Upper lobe of right lung (tissue), 1 donor: ENCODE results near the gene EMC6. TPM values are rescaled to one million over a fixed set of nuclear protein-coding genes. Genes with fewer than 3 reads are reported as not detected.

Experiments
- ATAC-seq: fragments of 200-7000 bp; cut with Tn5 transposase; one replicate; pipeline ENCODE4 v1.9.1; 2020; ENCODE audit warnings: mild to moderate bottlenecking, moderate library complexity
- DNase-seq: peaks from one replicate; pipeline ENCODE4 v3.0.0-alpha.2; 2020
- H3K27ac ChIP-seq: fragments of 200-600 bp; one replicate; pipeline ENCODE4 v1.8.0; 2022
- H3K27me3 ChIP-seq: fragments of 200-600 bp; one replicate; pipeline ENCODE4 v1.8.0; 2022; ENCODE audit warnings: mild to moderate bottlenecking
- H3K36me3 ChIP-seq: fragments of 200-600 bp; one replicate; pipeline ENCODE4 v1.8.0; 2022
- H3K4me1 ChIP-seq: fragments of 200-600 bp; one replicate; pipeline ENCODE4 v1.8.0; 2022
- H3K4me3 ChIP-seq: fragments of 200-600 bp; one replicate; pipeline ENCODE4 v1.8.0; 2022; ENCODE audit warnings: mild to moderate bottlenecking
- H3K9me3 ChIP-seq: fragments of 200-600 bp; one replicate; pipeline ENCODE4 v1.8.0; 2022
- intact Hi-C: fragments of 100-400 bp; cut with DNase I; formaldehyde crosslinking; loops from one replicate; pipeline ENCODE4 v1.11.0; 2022
- total RNA-seq: library from RNA; stranded (reverse); fragmentation: NEBNext Ultra II Directional; extraction: Animal tissue kit (Norgen Biotek cat#: 25700); gene quantifications from one replicate; pipeline ENCODE4 v1.2.1, GENCODE V29; 2021
- TF ChIP-seq, protein P1 (sequence below): fragments of 200-600 bp; IDR thresholded peaks from one replicate; pipeline ENCODE4 v1.8.0; 2022; ENCODE audit warnings: antibody characterized with exemption
- donor health status: DM: no; HTN: yes; CAD: no; lungs with severe emphysema.

The EMC6 gene
- total RNA-seq, 1 donor from 2014 or later = 28.6 TPM

DNA sequence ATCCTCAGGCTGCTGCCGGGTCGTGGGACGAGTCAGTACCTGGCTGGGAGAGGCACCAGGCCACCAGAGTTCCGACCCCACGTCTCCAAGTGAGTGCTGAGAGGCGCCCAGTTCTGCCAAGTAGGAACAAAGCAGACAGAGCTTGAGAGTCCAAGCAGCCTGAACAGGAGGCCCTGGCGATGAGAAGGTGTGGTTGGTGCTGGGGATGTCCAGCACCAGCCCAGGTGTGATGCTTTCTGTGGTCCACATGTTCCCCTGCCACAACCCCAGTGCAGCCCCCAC is 11.1 kb upstream of the EMC6 start:
- H3K4me1 ChIP-seq = peaks cover 10% of the 10 kb centered on the region
- ATAC-seq = no peak

GRCh38 chr17:3657874-3658783 is 10.5 kb upstream of the EMC6 start:
- Histone ChIP-seq H3K4me1 (peaks cover 10% of the 10 kb centered on the region), H3K36me3 (peaks cover 3% of the 10 kb centered on the region), H3K27me3 (no peaks in the 10 kb centered on the region), H3K27ac (no peak overlapping the region), H3K9me3 (no peaks in the 10 kb centered on the region), H3K4me3 (no peak overlapping the region)
- intact Hi-C loops = no loop called here
- ATAC-seq = no peak
- TF ChIP-seq, protein P1, sequence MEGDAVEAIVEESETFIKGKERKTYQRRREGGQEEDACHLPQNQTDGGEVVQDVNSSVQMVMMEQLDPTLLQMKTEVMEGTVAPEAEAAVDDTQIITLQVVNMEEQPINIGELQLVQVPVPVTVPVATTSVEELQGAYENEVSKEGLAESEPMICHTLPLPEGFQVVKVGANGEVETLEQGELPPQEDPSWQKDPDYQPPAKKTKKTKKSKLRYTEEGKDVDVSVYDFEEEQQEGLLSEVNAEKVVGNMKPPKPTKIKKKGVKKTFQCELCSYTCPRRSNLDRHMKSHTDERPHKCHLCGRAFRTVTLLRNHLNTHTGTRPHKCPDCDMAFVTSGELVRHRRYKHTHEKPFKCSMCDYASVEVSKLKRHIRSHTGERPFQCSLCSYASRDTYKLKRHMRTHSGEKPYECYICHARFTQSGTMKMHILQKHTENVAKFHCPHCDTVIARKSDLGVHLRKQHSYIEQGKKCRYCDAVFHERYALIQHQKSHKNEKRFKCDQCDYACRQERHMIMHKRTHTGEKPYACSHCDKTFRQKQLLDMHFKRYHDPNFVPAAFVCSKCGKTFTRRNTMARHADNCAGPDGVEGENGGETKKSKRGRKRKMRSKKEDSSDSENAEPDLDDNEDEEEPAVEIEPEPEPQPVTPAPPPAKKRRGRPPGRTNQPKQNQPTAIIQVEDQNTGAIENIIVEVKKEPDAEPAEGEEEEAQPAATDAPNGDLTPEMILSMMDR = no peak
- DNase-seq = no peak

More for the DNA sequence above, 11.1 kb upstream of the EMC6 start:
- Histone ChIP-seq H3K27me3 (no peaks in the 10 kb centered on the region), H3K27ac (no peak overlapping the region), H3K9me3 (no peaks in the 10 kb centered on the region), H3K4me3 (no peak overlapping the region), H3K36me3 (no peaks in the 10 kb centered on the region)
- no peak for DNase-seq
- intact Hi-C loops = no loop called here
- TF ChIP-seq, protein P1 = no peak

DNA sequence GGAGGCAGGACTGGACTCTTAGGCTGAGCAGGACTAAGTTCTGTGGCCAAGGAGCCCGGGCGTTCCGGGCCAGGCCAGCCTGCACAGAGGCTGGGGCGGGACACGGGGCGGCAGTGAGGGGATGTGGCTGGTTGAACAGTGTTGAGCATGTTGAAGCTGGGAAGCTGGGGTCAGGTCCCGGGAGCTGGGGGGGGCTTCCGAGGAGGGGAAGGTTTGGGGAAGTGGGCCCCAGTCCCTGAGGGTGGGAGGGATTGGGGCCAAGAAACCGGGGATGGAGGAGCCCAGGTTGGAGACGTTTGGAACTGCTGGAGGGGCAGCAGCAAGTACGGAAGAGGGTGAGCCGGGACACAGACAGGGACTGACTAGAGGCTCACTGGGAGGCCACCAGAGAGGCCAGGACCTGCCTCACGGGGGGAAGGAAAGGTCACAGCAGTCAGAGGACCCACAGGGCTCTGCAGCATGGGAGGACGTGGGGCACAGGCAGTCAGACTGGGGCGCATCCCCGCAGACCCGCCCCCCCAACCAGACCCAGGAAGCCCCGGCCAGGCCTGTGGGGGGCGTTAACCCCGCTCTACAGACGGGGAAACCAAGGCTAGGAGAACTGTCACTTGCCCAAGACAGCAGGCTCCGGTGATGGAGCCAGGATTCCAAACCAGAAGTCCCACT is 9.7 kb upstream of the EMC6 start:
- intact Hi-C loops = no loop called here
- Histone ChIP-seq H3K4me1 (peaks cover 10% of the 10 kb centered on the region), H3K27me3 (no peaks in the 10 kb centered on the region), H3K4me3 (no peak overlapping the region), H3K9me3 (no peaks in the 10 kb centered on the region), H3K27ac (peak overlapping the region; percentile 55), H3K36me3 (peaks cover 11% of the 10 kb centered on the region)
- TF ChIP-seq, protein P1 = no peak
- no peak for ATAC-seq
- DNase-seq = no peak

DNA sequence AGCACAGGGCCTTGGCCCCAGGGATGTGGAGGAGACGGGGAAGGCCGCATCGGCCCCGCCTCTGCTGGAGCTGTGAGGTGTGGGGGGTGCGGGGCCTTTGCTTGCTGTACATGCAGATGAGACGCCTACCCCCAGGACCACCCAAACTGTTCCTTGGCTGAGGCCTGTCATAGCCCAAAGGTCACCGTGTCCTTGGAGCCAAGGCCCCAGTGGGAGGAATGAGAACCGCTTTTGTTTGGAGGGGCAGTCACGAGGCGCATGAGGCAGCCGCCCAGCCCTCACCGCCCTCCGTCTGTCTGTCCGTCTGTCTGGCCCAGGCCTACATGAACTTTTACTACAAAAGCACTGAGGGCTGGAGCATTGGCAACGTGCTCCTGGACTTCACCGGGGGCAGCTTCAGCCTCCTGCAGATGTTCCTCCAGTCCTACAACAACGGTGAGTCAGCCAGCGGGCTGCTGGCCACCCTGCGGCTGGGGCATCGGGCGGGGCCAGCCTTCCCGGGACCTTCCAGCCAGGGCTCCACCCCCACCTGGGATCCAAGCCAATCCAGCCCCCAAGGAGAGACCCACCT is 9.0 kb upstream of the EMC6 start:
- DNase-seq (no peak), ATAC-seq (peak; percentile 31)
- TF ChIP-seq, protein P1 = peak; percentile 12
- intact Hi-C loops = no loop called here
- Histone ChIP-seq H3K27ac (peak overlapping the region; percentile 55), H3K4me1 (peaks cover 10% of the 10 kb centered on the region), H3K9me3 (no peaks in the 10 kb centered on the region), H3K4me3 (no peak overlapping the region), H3K36me3 (peaks cover 18% of the 10 kb centered on the region), H3K27me3 (no peaks in the 10 kb centered on the region)

DNA sequence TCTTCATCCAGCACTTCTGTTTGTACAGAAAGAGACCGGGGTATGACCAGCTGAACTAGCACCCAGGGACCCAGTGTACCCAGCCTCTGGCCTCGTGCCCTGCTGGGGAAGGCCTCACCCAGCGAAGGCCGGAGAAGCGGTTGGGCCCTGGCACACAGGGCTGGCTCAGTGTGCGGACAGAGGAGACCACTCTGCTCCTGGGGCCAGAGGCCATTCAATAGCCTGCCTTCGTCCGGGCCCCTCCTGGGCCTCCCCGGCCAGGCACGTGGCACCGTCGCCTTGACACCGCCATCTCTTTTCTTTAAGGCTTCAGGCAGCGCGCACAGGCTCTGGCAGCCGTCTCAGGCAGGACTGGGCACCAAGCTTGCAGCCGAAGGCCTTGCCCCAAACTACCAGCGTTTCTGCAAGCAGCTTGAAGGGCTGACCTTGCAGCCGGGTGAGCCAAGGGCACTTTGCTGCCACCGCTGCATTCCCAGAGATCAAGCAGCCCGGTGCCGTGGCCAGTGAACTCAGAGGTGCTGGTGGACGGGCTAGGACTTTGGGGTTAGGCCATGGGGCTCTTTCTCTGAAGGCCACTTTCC is 8.2 kb upstream of the EMC6 start:
- ATAC-seq (no peak), DNase-seq (no peak)
- Histone ChIP-seq H3K4me1 (peaks cover 10% of the 10 kb centered on the region), H3K36me3 (peaks cover 22% of the 10 kb centered on the region), H3K4me3 (no peak overlapping the region), H3K27ac (peak overlapping the region; percentile 55), H3K27me3 (no peaks in the 10 kb centered on the region), H3K9me3 (no peaks in the 10 kb centered on the region)
- TF ChIP-seq, protein P1 = no peak
- intact Hi-C loops = no loop called here
